ENCODE data around the gene MOGAT3.
A peak's percentile ranks its signal among the peaks of the same experiment; 100 is the strongest.

Gene MOGAT3

DNA sequence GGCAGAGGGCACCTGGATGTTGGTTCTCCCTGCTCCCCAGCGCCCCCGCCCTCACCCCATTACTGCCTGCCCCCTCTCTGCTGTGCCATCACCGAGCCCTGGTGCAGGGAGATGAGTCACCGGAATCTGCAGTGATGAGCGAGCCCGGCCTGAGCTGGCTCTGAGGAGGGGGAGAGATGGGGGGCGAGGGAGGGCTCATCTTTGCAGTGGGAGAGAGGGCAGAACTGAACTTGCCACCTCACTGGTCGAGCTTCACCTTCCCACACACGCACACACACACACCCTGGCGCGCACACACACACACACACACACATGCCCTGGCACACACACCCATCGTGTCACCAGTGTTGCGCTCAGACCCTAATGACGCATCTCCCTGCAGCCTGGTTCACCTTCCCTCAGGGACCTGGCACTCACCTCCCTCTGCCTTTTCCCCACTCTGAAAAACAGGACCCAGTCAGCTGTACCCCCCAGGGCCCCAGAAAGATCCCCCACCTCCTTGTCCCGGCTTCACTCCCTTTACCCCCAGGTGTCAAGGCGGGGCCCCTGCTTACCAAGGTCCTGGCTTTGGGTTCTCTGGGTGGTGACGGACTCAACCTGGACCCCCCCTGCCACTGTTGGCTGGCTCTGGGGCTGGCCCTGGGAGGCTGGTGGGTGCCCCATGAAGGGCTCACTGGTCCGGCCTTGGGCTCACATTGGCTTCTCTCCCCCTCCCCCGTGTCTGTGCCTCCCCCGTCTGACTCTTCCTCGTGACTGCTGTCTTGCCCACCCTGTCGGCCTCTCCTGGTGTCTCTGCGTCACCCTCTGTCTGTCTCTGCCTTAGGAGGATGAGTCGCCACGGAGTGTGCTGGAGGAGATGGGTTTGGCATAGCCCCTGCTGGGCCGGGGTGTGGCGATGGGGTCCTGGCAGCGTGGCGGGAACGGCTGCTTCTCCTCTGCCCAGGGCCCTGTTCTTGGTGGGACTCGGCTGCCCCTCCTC, 40.9 kb downstream of the MOGAT3 start:
- DNase-seq, result no peak

DNA sequence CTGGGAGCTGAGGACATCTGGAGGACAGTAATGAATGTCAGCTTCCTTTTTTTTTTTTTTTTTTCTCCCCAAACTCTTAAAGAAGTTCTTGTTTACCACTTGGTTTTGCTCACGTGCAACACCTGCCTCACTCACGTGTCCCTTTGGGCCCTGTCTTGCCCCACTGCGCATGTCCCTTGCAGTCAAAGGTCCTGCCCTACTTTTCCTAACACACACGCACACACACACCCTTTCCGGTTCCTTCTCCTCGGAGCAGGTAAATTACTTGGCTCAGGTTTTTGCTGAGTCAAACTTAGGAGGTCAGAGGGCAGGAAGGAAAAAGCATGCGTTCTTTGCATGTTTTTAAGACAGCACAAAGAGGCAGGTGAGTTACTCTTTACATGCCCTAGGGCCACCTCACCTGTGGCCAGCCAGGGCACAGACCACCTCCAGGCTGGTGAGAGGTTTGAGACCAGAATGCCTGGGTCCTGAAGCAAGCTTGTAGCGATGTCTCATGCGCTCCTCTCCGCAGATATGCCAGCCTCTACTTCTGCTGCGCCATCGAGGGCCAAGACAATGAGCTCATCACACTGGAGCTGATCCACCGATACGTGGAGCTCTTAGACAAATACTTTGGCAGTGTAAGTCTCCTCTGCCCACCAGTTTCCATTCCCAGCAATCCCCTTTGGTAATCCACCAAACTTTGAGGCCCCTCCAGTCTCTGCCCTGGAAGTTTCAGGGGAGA, 43.8 kb downstream of the MOGAT3 start:
- no peak for DNase-seq

DNA sequence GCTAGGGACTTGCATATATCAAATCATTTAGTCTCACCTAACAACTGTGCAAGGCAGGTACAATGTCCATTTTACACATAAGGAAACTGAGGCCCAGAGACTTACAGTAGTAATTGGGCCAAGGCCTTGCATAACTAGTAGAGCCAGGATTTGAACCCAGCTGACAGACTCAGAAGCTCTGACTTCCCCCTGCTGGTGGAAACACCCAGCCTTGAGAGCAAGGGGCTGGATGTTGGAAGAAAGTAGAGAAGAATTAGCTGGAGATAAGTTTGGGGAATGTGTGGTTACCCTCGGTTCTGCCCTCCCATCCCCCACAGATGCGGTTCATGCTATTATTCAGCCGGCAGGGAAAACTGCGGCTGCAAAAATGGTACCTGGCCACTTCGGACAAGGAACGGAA, 44.6 kb downstream of the MOGAT3 start:
- no peak for DNase-seq

DNA sequence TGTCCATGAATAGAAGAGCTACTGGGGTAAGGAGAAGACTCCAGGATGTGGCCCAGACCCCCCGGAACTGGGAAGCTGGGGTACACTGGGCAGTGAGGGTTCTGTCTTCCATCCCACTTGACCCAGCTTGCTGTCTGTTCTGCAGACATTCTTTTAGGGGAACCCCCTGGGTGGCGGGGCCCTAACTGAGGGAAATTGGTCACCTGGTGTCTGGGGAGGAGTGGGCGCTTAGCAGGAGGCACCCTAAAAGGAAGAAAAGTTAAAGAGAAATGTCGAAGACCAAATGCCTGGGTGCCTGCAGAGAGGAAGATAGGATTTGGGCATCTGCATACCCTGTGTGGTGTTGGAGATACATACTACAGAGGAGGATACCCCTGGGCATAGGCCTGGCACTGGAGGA, 45.5 kb downstream of the MOGAT3 start:
- DNase-seq, result no peak

DNA sequence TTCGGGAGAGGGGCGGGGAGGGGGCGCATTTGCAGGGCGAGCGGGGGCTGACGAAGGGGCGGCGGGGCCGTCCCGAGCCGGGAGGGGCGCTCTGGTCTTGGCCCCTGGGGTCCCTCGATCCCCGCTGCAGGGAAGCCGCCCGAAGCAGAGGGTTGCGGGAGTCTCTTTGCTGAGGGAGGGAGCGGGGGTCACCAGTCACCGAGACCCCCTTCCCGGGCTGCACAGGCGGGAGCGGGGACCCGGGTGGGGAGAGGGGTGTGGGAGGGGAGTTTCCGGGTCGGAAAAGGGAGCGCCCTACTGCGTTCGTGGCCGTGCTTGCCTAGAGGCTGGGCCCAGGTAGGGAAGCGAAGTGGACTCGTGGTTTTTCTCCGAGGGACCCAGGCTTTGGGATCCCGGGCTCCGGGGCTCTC, 46.1 kb downstream of the MOGAT3 start:
- DNase-seq, result no peak

DNA sequence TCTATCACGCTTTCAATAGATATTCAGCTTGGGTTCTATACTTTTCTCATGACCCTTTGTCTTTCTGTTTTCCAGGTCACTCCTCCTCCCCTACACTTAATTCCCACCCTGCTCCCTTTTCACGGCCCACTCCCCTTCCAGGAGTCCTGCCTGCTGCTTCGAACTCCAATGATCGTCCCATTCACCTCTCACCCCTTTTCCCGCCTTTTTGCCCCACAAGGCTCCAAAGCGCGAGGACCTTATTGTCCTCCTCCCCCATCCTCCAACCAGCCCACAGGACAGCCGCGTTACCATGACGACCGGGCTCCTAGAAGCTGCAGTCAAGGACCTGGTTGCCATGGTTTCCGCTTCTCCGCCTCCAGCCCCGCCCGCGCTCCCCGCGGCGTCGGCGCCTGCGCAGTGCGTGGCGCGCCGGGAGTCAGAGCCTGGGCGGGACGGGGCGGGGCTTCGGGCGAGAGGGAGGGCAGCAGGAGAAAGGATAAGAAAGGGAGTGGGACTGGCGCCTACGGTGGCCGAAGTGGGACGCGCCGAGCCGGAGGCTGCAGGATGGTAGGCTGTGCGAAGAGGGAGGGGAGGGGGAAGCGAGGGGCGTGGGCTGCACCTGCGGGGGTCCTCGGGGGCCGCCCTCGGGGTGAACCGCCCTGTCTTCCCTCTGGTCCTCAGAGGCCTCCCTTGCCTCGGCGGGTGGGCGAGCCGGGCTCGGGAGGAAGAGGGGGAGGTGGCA, 46.7 kb downstream of the MOGAT3 start, which contains the start of gene AP1S1:
AP1S1 (plus strand) TSS at position 508 of the 724 bp plus-strand sequence; CDS start at position 547, 39 bp downstream.
- DNase-seq, result peak; percentile 95

DNA sequence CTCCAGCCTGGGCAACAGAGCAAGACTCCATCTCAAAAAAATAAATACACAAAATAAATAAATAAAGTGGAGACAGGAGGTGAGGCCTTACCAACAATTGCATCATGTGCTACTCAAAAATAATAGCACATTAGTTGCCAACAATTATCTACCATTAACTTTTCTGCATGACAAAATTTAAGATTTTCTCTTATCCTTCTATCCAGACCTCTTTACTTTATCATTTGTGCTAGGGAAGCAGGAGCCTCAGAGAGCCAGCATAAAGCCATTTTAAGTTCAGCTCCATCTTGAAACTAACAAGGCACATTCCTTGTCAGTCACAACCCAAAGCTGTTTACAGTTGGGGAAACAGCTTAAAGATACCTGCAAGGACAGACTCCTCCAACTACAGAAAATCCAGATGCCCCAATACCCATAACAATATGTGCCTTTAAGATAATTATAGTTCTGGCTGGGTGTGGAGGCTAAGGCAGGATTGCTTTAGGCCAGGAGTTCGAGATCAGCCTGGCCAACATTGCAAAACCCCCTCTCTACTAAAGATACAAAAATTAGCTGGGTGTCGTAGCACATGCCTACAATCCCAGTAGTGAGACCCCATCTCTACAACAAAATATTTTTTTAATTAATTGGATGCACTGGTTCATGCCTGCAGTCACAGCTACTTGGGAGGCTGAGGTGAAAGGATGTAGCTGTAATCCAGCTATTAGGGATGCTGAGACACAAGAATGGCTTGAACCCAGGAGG, 48.8 kb downstream of the MOGAT3 start:
- DNase-seq, result no peak

Measured in fibroblast of skin of abdomen (primary cell).